Stomach smooth muscle (tissue), 2 donors: ENCODE measurements around the gene ZNF587.
A peak's percentile ranks its signal among the peaks of the same experiment; 100 is the strongest.
"Not testable (repeated sequence)": the region's sequence is repeated elsewhere in the genome, so short reads cannot be mapped to it uniquely, and the experiment has no call there.

ENCODE experiments used
- H3K27ac ChIP-seq: one replicate; pipeline ENCODE4 v1.7.0; 2013; ENCODE audit warnings: mild to moderate bottlenecking, low read length, inconsistent platforms
- H3K27me3 ChIP-seq, 2 donors: one replicate each; pipeline ENCODE4 v1.7.0; 2013; ENCODE audit warnings: low read length in 2 of 2; ENCODE audit not compliant: insufficient read depth in 2 of 2, control insufficient read depth in 1 of 2
- H3K36me3 ChIP-seq, 2 donors: one replicate each; pipeline ENCODE4 v1.7.0; 2013; ENCODE audit warnings: low read length in 2 of 2; ENCODE audit not compliant: control insufficient read depth in 2 of 2, insufficient read depth in 2 of 2
- H3K4me1 ChIP-seq: one replicate; pipeline ENCODE4 v1.7.0; 2013; ENCODE audit warnings: low read length; ENCODE audit not compliant: control insufficient read depth, insufficient read depth
- H3K4me3 ChIP-seq, 2 donors: one replicate each; pipeline ENCODE4 v1.7.0; 2013; ENCODE audit warnings: low read length in 2 of 2
- H3K9ac ChIP-seq, 2 donors: one replicate each; pipeline ENCODE4 v1.7.0; 2013; ENCODE audit warnings: low read length in 2 of 2, mild to moderate bottlenecking in 1 of 2
- H3K9me3 ChIP-seq, 2 donors: one replicate each; pipeline ENCODE4 v1.7.0; 2013; ENCODE audit warnings: low read length in 2 of 2; ENCODE audit not compliant: control insufficient read depth in 2 of 2
- donor health status: healthy.
- donor health status: Pancreatic carcinoma.

ZNF587 gene

DNA sequence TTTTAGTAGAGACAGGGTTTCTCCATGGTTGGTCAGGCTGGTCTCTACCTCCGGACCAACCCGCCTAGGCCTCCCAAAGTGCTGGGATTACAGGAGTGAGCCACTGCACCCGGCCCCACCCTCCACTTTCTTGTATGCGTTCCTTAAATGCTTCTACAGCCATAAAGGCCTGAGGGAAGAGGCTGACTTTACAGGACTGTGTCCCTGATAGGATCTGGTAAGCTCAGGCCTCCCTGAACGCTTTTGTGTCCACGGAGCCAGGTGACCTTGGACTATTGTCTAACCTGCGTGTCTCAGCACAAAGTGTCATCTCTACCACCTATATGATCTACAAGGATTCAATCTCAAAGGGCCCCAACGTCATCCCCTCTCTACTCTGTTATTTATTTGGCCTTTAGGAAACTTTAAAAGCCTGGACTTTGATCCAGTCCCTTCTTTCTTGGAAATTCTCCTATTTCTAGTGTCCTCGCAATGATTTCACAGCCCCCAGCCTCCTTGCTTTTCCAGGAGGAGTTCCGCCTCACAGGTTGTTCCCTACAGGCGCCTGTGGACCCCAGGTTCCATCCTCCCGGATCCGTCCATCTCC is 35.6 kb upstream of the ZNF587 start:
- H3K4me1 ChIP-seq = peaks cover 10% of the 10 kb centered on the region
- no peaks in the 10 kb centered on the region for H3K9me3 ChIP-seq
- peak overlapping the region; percentile 88 to 98 for H3K4me3 ChIP-seq
- peaks cover 3 to 14% of the 10 kb centered on the region in 2 donors for H3K36me3 ChIP-seq
- no peaks in the 10 kb centered on the region for H3K27me3 ChIP-seq
- peak overlapping the region; percentile 83 to 90 for H3K9ac ChIP-seq
- H3K27ac ChIP-seq = peak overlapping the region; percentile 53

DNA sequence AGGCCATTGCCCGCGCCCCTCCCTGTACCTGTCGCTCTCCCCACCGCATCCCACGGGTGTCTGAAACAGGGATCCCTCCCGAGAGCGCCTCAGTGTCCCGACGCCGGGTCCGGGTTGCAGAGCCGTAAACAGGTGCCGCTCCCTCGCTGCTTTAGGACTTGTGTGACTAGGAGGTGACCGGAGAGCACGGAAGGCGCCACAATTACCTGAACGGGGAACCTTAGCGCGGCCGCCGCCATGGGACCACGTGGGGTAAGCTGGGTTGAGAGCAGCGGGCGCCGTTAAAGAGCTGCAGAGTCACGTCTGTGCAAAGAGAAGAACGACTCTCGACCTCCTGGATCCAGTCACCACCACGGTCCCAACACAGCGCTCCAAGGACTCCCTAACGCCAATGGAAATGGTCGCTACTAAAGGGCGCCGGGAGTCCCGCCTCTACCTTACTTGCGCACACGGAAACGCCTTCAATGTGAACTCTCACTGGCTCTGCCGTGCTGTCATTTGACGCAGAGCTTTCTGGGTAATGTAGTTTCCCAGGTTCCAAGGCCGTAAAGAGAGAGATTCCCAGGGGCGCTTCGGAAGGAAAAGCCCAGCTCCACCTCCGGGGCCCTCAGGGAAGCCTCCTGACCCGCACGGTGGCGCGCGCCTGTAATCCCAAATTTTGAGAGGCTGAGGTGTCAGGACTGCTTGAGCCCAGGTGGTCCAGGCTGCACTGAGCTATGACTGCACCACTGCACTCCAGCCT is 35.0 kb upstream of the ZNF587 start, which contains the start of gene ZNF552:
TSS of gene ZNF552 (minus strand) at position 409 of the 742 bp plus-strand sequence. CDS start at position 239, 170 bp downstream.
- Histone ChIP-seq H3K9ac (peak within 1 kb of the TSS; percentile 83 to 90), H3K36me3 (peaks cover 3 to 10% of the 10 kb centered on the region in 2 donors), H3K27ac (peak within 1 kb of the TSS; percentile 53), H3K4me3 (peak within 1 kb of the TSS; percentile 88 to 98), H3K27me3 (no peaks in the 10 kb centered on the region), H3K4me1 (peaks cover 10% of the 10 kb centered on the region), H3K9me3 (no peaks in the 10 kb centered on the region)

DNA sequence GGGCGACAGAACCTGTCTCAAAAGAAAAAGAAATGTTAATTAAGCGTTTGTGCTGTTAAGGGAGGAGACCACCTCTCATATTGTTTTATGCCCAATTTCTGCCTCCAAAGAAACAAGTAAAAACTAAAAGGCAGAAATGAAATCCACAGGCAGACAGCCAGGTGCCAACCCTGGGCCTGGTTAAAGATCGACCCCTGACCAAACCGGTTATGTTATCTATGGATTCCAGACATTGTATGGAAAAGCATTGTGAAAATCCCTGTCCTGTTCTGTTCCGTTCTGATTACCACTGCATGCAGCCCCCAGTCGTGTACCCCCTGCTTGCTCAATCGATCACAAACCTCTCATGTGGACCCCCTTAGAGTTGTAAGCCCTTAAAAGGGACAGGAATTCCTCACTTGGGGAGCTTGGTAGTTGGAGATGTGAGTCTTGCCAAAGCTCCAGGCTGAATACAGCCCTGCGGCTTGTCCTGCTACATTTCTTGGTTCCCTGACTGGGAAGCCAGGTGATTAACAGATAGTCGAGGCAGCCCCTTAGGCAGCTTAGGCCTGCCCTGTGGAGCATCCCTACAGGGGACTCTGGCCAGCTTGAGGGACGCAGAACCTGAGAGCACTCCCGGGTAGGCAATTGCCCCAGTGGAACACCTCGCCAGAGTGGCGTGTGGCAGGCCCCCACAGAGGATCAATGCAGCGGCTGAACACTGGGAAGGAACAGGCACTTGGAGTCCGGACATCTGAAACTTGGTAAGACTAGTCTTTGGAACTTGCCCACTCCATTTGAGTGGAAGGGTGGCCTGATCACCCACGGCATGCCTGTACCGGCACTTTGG is 34.2 kb upstream of the ZNF587 start:
- Histone ChIP-seq H3K27me3 (no peaks in the 10 kb centered on the region), H3K9ac (peak overlapping the region in 1 of 2 donors; percentile 83), H3K27ac (peak overlapping the region; percentile 53), H3K4me3 (peak overlapping the region; percentile 88 to 98), H3K36me3 (peaks cover under 1 to 5% of the 10 kb centered on the region in 2 donors), H3K9me3 (no peaks in the 10 kb centered on the region), H3K4me1 (peaks cover 11% of the 10 kb centered on the region)

DNA sequence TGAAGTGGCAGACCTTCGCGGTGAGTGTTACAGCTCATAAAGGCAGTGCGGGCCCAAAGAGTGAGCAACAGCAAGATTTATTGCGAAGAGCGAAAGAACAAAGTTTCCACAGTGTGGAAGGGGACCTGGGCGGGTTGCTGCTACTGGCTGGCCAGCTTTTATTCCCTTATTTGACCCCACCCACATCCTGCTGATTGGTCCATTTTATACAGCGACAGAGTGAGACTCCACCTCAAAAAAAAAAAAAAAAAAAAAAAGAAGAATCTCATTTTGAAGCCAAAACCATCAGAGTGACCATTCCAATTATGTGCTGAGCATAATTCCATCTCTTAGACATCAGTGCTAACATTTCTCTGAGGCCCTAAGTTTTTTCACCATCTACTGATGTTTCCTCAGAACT is 33.0 kb upstream of the ZNF587 start:
- Histone ChIP-seq H3K27me3 (no peaks in the 10 kb centered on the region), H3K9me3 (no peaks in the 10 kb centered on the region), H3K4me1 (peaks cover 14% of the 10 kb centered on the region), H3K4me3 (no peak overlapping the region), H3K36me3 (peaks cover 0 to 2% of the 10 kb centered on the region in 2 donors), H3K9ac (no peak overlapping the region), H3K27ac (no peak overlapping the region)

DNA sequence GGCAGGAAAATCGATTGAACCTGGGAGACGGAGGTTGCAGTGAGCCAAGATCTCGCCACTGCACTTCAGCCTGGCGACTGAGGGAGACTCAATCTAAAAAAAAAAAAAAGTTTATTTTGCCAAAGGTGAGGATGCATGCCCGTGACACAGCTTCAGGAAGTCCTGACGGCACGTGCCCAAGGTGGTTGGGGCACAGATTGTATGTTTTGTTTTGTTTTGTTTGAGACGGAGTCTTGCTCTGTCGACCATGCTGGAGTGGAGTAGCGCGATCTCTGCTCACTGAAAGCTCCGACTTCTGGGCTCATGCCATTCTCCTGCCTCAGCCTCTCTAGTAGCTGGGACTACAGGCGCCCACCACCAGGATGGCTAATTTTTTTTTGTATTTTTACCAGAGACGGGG is 31.7 kb upstream of the ZNF587 start:
- H3K27me3 ChIP-seq = no peaks in the 10 kb centered on the region
- no peaks in the 10 kb centered on the region for H3K9me3 ChIP-seq
- H3K36me3 ChIP-seq = peaks cover 0 to 2% of the 10 kb centered on the region in 2 donors
- H3K27ac ChIP-seq = no peak overlapping the region
- H3K9ac ChIP-seq = no peak overlapping the region
- H3K4me3 ChIP-seq = no peak overlapping the region
- H3K4me1 ChIP-seq = peaks cover 14% of the 10 kb centered on the region

DNA sequence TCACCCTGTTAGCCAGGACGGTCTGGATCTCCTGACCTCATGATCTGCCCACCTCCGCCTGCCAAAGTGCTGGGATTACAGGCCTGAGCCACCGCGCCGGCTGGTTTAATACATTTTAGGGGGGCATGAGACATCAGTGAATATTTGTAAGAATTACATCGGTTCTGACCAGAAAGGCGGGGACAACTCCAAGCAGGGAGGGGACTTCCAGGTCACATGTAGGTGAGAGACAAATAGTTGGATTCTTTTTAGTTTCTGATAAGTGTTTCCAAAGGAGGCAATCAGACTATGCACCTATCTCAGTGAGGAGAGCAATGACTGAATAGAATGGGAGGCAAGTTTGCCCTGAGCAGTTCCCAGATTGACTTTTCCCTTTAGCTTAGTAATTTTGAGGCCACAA is 31.3 kb upstream of the ZNF587 start:
- H3K9ac ChIP-seq = no peak overlapping the region
- no peaks in the 10 kb centered on the region for H3K27me3 ChIP-seq
- peaks cover 14% of the 10 kb centered on the region for H3K4me1 ChIP-seq
- H3K27ac ChIP-seq = no peak overlapping the region
- H3K36me3 ChIP-seq = peaks cover 0 to 2% of the 10 kb centered on the region in 2 donors
- no peaks in the 10 kb centered on the region for H3K9me3 ChIP-seq
- H3K4me3 ChIP-seq = no peak overlapping the region

DNA sequence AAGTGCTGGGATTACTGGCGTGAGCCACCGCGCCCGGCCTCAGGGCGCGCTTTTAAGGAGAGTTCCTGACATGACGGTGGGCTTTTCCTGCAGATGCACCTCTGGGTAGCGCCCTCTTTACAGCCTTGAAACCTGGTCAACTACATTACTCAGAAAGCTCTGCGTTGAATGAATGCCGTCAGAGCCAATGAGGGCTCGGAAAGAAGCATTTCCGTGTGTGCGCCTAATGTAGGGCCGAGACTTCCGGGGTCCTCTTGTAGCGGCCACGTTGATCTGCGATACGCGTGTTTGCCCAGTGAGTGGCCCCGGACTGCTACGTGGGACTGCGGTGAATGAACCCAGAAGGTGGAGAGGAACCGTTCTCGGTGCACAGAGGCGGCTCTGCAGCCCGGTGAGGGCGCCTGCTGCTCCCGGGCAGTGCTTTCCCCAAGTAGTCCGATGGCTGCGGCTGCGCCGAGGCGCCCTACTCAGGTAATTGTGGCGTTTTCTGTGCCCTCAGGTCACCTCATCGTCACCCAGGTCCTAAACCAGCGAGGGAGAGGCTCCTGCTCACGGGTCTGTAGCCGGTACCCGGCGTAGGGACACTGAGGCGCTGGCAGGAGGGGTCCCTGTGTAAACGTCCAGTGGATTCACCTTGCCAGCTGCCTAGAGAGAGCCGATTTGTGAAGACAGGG is 30.0 kb upstream of the ZNF587 start:
- Histone ChIP-seq H3K9ac (peak overlapping the region; percentile 92 to 97), H3K4me1 (peaks cover 10% of the 10 kb centered on the region), H3K36me3 (peaks cover 0 to 2% of the 10 kb centered on the region in 2 donors), H3K9me3 (no peaks in the 10 kb centered on the region), H3K4me3 (peak overlapping the region; percentile 84 to 99), H3K27ac (peak overlapping the region; percentile 41), H3K27me3 (no peaks in the 10 kb centered on the region)

DNA sequence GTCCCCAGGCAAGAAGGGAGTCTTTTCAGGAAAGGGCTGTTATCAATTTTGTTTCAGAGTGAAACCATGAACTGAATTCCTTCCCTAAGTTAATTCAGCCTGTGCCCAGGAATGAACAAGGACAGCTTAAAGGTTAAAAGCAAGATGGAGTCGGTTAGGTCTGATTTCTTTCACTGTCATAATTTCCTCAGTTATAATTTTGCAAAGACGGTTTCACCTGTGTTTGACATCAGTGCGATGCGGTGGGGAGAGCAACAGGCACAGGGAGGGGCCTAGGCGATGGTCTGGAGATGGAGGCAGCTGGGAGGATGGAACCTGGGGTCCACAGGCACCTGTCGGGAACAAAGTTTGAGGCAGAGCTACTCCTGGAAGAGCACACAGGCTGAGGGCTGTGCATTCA is 29.1 kb upstream of the ZNF587 start:
- Histone ChIP-seq H3K27me3 (no peaks in the 10 kb centered on the region), H3K9me3 (no peaks in the 10 kb centered on the region), H3K9ac (peak overlapping the region; percentile 92 to 97), H3K4me3 (peak overlapping the region; percentile 84 to 99), H3K4me1 (peaks cover 7% of the 10 kb centered on the region), H3K36me3 (peaks cover 0 to 2% of the 10 kb centered on the region in 2 donors), H3K27ac (no peak overlapping the region)

DNA sequence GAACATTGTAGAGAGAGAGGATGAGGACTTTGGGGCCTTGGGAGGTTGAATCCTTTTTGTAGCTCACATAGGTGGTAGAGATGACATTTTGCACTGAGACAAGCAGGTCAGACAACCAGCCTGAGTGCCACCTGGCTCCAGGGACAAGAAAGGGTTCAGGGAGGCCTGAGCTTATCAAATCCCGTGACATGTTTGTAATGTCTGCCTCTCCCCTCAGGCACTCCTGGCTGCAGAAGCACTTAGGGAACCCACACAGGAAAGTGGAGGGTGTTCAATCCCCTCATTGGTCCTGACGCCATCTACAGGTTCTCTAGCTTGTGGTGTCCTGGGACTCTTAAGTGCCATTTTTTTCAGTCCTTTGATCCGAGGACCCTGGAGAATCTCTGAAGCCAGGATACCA is 28.6 kb upstream of the ZNF587 start:
- not testable (repeated sequence) for H3K9me3 ChIP-seq, H3K27ac ChIP-seq, H3K36me3 ChIP-seq, H3K4me3 ChIP-seq, H3K27me3 ChIP-seq, H3K9ac ChIP-seq, H3K4me1 ChIP-seq

DNA sequence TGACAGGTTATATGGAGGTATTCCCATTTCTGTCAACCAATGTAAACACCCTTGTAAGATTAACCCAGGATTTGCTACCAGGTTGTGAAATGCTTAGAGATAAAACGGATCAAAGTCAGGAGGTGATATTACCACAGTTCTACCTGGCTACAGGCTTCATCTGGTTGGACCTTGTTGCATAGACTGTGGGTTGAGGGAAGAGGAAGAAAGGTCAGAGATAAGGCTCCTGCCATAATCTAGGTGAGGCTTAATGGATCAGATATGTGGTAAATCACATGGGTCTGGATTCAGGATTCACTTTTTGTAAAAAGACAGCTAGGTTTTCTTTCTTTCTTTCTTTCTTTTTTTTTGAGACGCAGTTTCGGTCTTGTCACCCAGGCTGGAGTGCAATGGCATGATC is 28.2 kb upstream of the ZNF587 start:
- not testable (repeated sequence) for H3K4me3 ChIP-seq, H3K27me3 ChIP-seq, H3K4me1 ChIP-seq, H3K36me3 ChIP-seq, H3K27ac ChIP-seq, H3K9me3 ChIP-seq, H3K9ac ChIP-seq
